CD4-positive, alpha-beta T cell treated with Interleukin-17A for 1 hour (primary cell): ENCODE measurements around the gene ETNK2.
"Not testable (repeated sequence)": the region's sequence is repeated elsewhere in the genome, so short reads cannot be mapped to it uniquely, and the experiment has no call there.

Experiments used
- DNase-seq: peaks from one replicate; pipeline ENCODE4 v3.0.0-alpha.2; 2020

The ETNK2 gene

GRCh38 chr1:204125759-204126351, 26.0 kb downstream of the ETNK2 start:
- no peak for DNase-seq

DNA sequence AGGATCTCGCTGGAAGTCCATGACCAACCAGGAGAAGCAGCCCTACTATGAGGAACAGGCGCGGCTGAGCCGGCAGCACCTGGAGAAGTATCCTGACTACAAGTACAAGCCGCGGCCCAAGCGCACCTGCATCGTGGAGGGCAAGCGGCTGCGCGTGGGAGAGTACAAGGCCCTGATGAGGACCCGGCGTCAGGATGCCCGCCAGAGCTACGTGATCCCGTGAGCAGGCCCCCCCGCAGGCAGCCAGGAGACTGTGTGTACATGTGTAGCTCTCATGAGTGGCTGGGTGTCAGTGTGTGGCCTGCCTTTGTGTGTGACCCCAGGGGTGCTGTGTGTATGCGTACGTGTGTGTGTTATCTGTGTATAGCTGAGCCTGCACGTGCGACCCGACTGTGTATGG, 27.2 kb downstream of the ETNK2 start:
- DNase-seq: no peak

DNA sequence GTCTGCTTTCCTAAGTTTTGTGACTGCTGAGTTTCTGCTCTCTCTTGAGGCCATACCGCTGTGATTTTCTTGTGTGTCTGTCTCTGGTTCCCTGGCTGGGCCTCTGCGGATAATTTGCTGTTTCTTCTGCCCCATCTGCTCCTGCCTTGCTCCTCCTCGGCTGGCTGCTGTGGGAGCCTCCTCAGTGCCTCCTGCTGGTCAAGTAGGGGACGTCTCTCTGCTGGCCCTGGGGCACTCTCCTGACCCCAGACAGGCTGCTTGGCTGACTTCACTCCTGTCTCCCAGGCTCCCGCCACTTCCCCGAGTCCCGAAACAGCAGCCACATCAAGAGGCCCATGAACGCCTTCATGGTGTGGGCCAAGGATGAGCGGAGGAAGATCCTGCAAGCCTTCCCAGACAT, 28.5 kb downstream of the ETNK2 start:
- DNase-seq: no peak

GRCh38 chr1:204121840-204122555, 29.8 kb downstream of the ETNK2 start:
- no peak for DNase-seq

DNA sequence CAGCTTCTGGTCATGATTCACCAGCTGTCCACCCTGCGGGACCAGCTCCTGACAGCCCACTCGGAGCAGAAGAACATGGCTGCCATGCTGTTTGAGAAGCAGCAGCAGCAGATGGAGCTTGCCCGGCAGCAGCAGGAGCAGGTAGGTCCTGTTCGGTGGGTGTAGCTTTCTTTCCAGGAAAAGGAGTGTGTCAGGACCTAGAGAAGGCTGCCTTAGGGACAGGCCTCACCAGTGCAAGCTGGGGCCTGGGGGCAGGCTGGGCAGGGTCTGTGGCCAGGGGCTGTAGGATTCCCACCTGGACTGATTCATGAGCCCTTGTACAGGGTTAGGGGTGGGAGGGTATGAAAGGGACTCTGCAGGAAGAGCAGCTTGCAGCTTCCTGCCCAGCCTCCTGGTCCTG, 35.3 kb downstream of the ETNK2 start:
- no peak for DNase-seq

DNA sequence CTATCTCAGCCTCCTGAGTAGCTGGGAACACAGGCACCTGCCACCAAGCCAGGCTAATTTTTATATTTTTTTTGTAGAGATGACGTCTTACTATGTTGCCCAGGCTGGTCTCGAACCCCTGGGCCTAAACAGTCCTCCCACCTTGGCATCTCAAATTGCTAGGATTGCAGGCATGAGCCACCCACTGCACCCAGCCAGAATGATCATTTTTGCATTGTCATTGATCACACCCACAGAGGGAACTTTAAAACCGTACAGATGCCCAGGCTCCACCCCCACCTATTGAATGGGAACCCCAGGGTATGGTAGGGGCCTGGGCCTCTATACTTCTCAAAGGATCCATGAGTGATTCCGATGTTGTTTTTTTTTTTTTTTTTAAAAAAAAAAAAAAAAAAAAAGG, 36.7 kb downstream of the ETNK2 start:
- DNase-seq: no peak

DNA sequence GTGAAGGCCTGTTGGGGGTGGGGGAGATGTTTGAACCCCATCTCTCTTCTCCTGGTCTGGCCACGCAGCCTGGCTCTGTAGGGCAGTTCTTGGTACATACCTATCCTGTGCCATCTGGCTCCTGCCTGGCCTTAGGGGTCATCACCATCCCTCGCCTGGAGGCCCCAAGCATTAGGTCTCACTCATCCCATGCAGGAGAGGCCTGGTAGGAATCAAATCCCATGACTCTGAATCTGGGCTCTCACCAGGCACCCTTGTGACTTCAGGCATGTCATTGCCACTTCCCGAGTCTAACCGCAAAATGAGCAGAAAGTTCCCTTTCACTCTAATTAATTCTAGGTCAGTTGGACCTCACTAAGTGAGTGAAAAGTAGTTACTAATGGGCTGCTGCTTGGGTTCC, 37.2 kb downstream of the ETNK2 start:
- DNase-seq: no peak

DNA sequence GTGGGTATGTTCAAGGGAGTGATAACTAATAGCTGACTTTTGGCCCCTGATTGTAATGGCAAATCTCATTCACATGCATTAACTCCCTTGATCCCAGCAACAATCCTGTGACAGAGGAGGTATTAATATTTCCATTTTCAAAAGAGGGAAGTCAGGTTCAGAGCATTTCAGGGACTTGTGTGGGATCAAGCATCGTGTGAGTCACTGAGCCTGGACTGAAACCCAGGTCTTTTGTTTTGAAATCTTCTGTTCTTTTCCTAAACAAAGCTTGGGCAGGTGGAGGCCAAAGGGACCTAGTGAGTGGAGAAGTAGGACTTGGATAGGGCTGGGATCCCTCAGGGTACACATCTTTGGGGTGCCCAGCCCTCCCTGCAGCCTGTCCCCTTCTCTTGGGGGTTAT, 37.9 kb downstream of the ETNK2 start:
- DNase-seq: no peak

DNA sequence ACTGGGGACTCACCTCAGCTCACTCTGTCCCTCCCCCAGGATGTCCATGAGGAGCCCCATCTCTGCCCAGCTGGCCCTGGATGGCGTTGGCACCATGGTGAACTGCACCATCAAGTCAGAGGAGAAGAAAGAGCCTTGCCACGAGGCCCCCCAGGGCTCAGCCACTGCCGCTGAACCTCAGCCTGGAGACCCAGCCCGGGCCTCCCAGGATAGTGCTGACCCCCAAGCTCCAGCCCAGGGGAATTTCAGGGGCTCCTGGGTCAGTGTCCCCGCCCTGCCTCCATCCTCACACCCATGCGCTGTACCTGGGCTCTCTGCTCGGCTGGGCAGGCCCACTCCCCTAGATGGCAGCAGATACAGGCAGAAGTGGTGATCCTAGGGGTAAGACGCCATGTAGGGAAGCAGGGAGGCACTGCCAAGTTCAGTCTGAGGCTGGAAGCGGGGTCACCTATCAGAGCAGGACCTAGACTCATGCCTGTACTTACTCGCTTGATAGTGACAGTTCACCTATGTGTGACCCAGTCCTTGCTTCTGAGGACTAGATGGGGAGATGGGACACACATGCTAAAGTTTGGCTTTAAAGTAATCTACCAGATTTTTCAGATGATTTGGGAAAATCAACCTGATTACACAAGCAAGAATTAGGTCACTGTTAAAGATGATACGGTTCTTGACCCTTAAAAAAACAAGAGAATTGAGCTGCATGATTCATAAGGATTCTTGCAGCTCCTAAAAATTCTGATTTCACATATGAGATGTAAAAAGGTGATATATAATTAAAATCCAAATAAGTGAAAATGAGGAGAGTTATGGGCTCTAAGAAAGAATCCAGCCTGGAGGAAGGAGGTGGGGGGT, 38.7 kb downstream of the ETNK2 start:
- no peak for DNase-seq

- no peak for DNase-seq
Measured at GRCh38 chr1:204110894-204111633, 40.8 kb downstream of the ETNK2 start.

DNA sequence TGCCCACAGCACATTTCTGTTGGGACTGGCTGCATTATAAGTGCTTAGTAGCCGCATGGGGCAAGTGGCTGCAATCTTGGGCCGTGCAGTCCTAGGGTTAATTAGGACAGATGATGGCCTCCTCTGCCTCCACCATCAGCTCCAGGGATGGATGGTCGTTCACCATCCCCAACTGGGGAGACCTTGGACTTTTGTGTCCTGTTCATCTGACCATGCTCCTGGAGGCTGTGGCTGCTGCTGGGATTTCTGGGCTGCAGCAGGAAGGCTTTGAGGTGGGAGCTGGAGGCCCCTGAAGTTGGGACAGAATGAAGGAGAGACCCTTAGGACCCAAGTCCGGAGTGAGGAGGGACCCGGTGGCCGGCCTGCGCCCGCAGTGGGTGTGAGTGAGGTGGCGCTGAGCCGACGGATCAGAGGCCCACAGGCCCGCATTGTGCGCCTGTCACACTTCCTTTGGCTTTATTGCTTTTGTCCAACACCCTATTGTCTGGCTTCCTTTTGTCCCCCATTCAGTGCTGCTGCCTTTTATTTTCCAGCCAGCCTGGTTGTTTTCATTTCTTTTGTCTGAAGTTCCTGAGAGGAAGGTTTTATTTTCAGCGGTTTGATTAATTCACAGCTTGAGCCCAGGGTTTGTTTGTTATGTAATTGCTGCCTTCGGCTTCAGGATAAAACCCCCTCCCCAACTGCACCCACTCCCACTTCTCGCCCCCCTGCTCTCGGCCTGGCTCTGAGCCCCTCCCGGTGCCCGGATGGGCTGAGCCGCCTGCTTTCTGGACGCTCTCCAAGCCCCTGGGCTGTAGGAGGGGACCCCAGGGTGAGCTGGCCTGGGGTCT, 43.3 kb downstream of the ETNK2 start:
- DNase-seq: no peak

DNA sequence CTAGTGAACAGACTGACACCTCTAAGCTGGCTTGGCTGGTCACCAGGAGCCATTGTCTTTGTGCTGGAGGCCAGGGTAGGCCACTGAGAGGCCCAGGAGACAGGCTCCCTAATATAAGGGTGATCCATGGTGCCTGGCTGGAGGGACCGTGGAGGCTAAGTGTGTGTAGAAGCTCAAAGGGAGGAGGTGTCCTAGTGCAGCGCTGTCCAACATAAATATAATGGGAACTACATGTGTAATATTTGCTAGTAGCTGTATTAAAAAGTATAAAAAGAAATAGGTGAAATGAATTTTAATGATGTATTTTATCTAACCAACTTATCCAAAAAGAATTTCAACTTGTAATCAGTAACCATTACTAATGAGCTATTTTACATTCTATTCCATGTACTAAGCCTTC, 44.0 kb downstream of the ETNK2 start:
- DNase-seq: no peak

DNA sequence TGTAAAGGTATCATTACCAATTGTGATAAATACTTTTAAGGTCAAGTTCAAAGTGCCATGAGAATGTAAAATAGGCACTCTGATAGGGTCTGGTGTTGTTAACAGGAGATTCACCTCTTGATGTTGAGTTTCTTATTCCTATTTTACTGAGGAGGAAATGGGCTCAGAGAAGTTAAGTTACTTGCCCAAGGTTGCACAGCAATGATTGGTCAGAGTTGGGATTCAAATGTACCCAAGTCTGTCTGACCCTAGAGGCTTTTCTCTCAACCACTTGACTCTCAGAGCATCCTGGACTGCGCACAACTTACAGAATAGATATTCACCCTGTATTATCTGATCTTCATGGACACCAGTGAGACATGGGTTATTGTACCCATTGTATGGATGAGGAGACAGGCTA, 45.0 kb downstream of the ETNK2 start:
- DNase-seq: no peak

- DNase-seq: no peak
Measured at GRCh38 chr1:204105131-204105515, 46.7 kb downstream of the ETNK2 start.

- peak; percentile 30 for DNase-seq
Measured at GRCh38 chr1:204104331-204105130, 47.3 kb downstream of the ETNK2 start.

DNA sequence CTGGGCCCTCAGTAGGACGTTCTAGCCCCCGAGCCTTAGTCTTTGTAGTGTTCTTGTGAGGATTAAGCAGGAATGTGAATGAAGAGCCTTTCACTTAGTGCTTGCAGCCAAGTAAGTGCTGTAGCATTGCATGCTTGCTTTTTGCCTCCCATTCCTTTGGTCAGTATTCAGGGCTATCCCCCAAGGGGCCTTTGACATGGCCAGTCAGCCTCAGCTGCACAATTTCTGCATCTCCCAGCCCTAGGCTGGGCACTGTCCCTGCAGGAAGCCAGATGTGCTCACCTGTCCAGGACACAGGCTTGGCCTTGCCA, 48.5 kb downstream of the ETNK2 start:
- DNase-seq: no peak

DNA sequence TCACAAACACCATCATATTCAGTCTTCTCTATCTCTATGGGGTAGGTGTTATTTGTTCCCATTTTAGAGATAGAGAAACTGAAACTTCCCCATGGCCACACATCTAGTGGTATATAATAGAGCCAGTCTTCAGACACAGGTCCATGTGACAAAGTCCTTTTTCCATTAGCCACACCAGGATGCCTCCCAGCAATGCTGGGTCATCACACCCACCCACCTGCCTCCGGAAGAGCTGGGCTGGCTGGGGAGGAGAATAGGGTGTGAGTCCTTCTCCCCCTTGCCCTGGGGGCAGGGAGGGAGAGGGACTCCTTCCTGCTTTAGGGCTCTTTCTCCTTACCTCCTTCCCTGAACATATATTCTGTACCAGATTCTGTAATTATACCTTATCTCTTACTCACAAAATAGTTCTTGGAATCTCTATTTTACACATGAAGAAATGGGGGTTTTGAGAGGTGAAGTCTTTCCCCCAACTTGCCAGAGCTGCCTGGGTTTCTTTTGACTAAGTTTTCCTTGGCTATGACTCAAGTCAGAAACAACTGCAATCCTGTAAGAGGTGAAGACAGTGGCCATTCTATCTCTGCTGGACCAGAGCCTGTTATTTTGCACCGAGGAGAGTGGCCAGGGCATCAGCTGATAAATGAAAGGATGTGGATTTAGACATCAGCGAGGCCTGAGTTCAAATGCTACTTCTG, 49.0 kb downstream of the ETNK2 start:
- DNase-seq: no peak

DNA sequence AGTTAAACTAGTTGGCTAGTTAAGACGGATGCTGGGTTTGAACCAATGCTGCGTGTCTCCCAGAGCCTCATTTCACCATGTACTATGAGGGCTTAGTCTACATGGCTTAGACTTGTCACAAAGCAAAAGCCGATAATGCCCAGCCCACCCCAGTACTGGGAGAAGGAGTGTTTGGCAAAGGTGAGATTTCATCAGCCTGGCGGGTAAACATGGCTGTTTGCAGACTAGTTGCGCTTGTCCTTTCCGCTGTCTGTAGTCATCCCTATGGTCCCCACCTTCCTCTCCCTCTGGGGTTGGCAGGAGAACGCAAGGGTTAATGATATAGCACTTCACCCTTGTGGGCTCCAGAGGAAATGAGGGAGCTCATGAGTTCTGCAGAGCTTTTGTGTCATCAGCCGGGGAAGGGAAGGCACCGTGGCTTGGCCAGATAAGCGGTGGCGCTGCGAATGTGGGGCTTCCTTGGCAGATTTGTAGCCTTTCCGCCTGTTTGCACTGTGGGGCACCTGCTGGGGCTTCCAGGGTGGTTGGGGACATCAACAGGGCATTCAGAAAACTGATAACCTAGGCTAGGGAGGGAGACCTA, 49.7 kb downstream of the ETNK2 start:
- DNase-seq: peak; percentile 13

DNA sequence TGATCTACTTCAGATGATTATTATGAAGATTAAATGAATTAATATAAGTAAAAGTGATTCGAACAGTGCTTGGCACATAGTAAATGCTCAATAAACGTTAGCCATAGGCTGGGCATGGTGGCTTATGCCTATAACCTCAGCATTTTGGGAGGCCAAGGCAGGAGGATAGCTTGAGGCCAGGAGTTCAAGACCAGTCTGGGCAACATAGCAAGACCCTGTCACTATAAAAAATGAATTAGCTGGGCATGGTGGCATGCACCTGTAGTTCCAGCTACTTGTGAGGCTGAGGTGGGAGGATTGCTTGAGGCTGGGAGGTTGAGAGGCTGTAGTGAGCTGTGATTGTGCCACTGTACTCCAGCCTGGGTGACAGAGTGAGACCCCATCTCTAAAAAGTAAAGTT, 52.1 kb downstream of the ETNK2 start:
- not testable (repeated sequence) for DNase-seq

DNA sequence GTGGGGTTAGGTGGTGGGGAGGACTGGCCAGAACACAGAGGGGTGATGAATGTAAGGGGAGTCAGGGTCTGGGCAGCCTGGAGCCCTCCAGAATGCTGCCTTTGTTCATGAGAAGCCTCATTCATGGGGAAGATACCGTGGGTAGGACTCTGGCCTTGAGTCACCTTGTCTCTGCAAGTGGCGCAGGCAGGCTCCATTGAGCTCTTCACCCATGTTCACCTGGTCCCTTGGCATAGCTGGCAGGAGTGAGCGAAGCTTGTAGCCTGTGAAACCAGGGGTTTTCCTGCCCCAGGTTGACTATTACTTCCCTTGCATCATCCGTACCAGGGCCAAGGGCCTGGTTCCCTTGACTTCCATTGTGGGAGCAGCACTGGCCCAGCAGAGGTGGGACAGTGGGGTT, 53.2 kb downstream of the ETNK2 start:
- no peak for DNase-seq

GRCh38 chr1:204096931-204097330, 54.9 kb downstream of the ETNK2 start:
- no peak for DNase-seq
